GM10847 (cell line): ENCODE results near the gene PLCB3.

ENCODE experiments used
- POLR2A ChIP-seq: IDR thresholded peaks from 2 replicates; pipeline ENCODE4 v1.6.1; 2011; ENCODE audit not compliant: insufficient read length; ENCODE audit errors: extremely low read depth

PLCB3 gene

GRCh38 chr11:64251016-64251752 is at the start of gene PLCB3:
Gene PLCB3 (plus strand): TSS chr11:64251530. CDS start chr11:64251650, 120 bp downstream.
- TF ChIP-seq POLR2A, result peak; percentile 44

- no peak for TF ChIP-seq POLR2A
These were observed 49.8 kb upstream of the PLCB3 start for GRCh38 chr11:64201543-64201942.

GRCh38 chr11:64202992-64203391 is 48.3 kb upstream of the PLCB3 start:
- TF ChIP-seq POLR2A, result no peak

GRCh38 chr11:64203421-64204079 is 47.8 kb upstream of the PLCB3 start:
- TF ChIP-seq POLR2A, result no peak

- no peak for TF ChIP-seq POLR2A
These were observed 47.3 kb upstream of the PLCB3 start for GRCh38 chr11:64204080-64204440.

- TF ChIP-seq POLR2A, result no peak
These were observed 46.8 kb upstream of the PLCB3 start for GRCh38 chr11:64204464-64204989.

- peak; percentile 42 for TF ChIP-seq POLR2A
These were observed 44.7 kb upstream of the PLCB3 start, which contains the start of gene FERMT3 for GRCh38 chr11:64206457-64207255. Gene FERMT3 (plus strand): TSS chr11:64206721. CDS start chr11:64207365, 644 bp downstream.

- TF ChIP-seq POLR2A, result peak; percentile 64
These were observed 43.9 kb upstream of the PLCB3 start for GRCh38 chr11:64207256-64208085.

GRCh38 chr11:64208086-64208795 is 43.1 kb upstream of the PLCB3 start:
- TF ChIP-seq POLR2A, result no peak

- no peak for TF ChIP-seq POLR2A
These were observed 42.4 kb upstream of the PLCB3 start for GRCh38 chr11:64208796-64209562.

- TF ChIP-seq POLR2A, result no peak
These were observed 41.8 kb upstream of the PLCB3 start for GRCh38 chr11:64209563-64209843.

- no peak for TF ChIP-seq POLR2A
These were observed 40.9 kb upstream of the PLCB3 start for GRCh38 chr11:64210301-64211020.
